Central memory CD4-positive, alpha-beta T cell (primary cell): ENCODE measurements around the gene PLXNB2.
"Not testable (repeated sequence)": the region's sequence is repeated elsewhere in the genome, so short reads cannot be mapped to it uniquely, and the experiment has no call there.

Source experiments
- DNase-seq: peaks from one replicate; pipeline ENCODE4 v3.0.0; 2022
- total RNA-seq, 3 experiments: gene quantifications; one replicate each; lab custom pipeline; 2026; lab: John Stamatoyannopoulos, UW

The PLXNB2 gene
- total RNA-seq = 0.58 to 1.5 (median 0.74) reads per million in 3 experiments

GRCh38 chr22:50306753-50307749 lies at the start of gene PLXNB2:
Gene PLXNB2, minus strand, starts transcription at chr22:50307646. Its CDS starts 17,062 bp downstream, at chr22:50290584.
- no peak for DNase-seq

- DNase-seq = no peak
Observed at GRCh38 chr22:50357222-50357621, 49.8 kb upstream of the PLXNB2 start.

GRCh38 chr22:50356186-50356585 lies 48.7 kb upstream of the PLXNB2 start:
- no peak for DNase-seq

- no peak for DNase-seq
Observed at GRCh38 chr22:50348058-50348457, 40.6 kb upstream of the PLXNB2 start.

GRCh38 chr22:50347157-50347556 lies 39.7 kb upstream of the PLXNB2 start:
- DNase-seq = no peak

GRCh38 chr22:50346470-50346869 lies 39.0 kb upstream of the PLXNB2 start:
- no peak for DNase-seq

- no peak for DNase-seq
Observed at GRCh38 chr22:50343541-50343935, 36.1 kb upstream of the PLXNB2 start.

GRCh38 chr22:50342651-50343540 lies 35.5 kb upstream of the PLXNB2 start, which contains the start of gene PPP6R2:
Gene PPP6R2, plus strand, starts transcription at chr22:50343327. Its CDS starts 50,582 bp downstream, at chr22:50393909.
- peak; percentile 84 for DNase-seq

GRCh38 chr22:50341977-50342650 lies 34.7 kb upstream of the PLXNB2 start:
- DNase-seq = peak; percentile 83

GRCh38 chr22:50339945-50340879 lies 32.8 kb upstream of the PLXNB2 start:
- DNase-seq = no peak

- no peak for DNase-seq
Observed at GRCh38 chr22:50338860-50339462, 31.5 kb upstream of the PLXNB2 start.

GRCh38 chr22:50338042-50338573 lies 30.7 kb upstream of the PLXNB2 start:
- DNase-seq = no peak

GRCh38 chr22:50337262-50338041 lies 30.0 kb upstream of the PLXNB2 start:
- no peak for DNase-seq

- not testable (repeated sequence) for DNase-seq
Observed at GRCh38 chr22:50334433-50334832, 27.0 kb upstream of the PLXNB2 start.

GRCh38 chr22:50329236-50329635 lies 21.8 kb upstream of the PLXNB2 start:
- no peak for DNase-seq

GRCh38 chr22:50327711-50328019 lies 20.2 kb upstream of the PLXNB2 start:
- no peak for DNase-seq

GRCh38 chr22:50326956-50327710 lies 19.7 kb upstream of the PLXNB2 start, which contains the start of gene DENND6B:
Gene DENND6B, minus strand, starts transcription at chr22:50327012. Its CDS starts 24 bp downstream, at chr22:50326988.
- DNase-seq = peak; percentile 52

GRCh38 chr22:50326225-50326955 lies 18.9 kb upstream of the PLXNB2 start:
- DNase-seq = no peak
